Measurements from ENCODE around the gene E2F2. TPM values are rescaled to one million over a fixed set of nuclear protein-coding genes. Genes with fewer than 3 reads are reported as not detected.

E2F2 gene
- total and polyA plus RNA-seq, 2 experiments from 2014 or later = 0.78 to 3.4 TPM

DNA sequence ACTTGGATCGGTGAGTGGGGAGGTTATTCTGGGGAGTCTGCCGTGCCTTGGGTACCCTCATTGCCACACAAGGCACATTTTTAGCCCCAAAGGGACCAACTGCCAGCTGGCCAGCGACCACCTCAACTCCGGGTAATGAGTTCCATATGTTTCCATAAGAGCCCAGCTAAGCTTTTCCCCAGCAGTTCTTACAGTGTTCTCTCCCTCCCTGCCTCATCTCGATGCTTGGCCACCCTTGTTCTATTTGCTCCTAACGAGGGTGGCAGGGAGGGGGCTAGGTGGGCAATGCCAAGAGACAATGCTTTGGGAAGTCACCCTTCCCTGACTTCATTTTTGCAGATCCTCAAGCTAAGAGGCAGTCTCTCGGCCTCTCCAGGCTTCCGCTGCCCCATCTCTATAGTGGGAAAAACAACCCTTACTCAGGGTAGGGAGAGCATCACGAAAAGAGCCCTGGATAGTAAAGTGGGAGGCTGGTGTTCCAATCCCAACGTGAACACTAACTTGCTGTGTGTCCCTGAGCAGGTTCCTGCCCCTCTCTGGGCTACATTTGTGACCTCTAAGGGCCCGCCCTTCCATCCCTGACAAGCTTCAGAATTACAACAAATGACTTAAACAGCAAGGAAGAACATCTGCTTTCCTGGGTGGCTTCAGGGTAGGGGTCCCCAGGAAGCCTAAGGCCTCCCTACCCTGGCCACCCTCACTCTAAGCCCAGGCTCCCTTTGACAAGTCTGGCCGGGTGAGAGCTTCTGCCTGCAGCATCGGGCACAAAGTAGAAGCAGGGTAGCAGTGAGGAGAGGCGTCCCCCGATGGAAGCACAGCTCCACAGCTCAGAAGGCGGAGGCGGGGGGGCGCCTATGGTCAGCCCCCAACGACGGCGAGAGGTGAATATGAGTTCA, 22.4 kb upstream of the E2F2 start (continued):
- TF ChIP-seq, protein P1, sequence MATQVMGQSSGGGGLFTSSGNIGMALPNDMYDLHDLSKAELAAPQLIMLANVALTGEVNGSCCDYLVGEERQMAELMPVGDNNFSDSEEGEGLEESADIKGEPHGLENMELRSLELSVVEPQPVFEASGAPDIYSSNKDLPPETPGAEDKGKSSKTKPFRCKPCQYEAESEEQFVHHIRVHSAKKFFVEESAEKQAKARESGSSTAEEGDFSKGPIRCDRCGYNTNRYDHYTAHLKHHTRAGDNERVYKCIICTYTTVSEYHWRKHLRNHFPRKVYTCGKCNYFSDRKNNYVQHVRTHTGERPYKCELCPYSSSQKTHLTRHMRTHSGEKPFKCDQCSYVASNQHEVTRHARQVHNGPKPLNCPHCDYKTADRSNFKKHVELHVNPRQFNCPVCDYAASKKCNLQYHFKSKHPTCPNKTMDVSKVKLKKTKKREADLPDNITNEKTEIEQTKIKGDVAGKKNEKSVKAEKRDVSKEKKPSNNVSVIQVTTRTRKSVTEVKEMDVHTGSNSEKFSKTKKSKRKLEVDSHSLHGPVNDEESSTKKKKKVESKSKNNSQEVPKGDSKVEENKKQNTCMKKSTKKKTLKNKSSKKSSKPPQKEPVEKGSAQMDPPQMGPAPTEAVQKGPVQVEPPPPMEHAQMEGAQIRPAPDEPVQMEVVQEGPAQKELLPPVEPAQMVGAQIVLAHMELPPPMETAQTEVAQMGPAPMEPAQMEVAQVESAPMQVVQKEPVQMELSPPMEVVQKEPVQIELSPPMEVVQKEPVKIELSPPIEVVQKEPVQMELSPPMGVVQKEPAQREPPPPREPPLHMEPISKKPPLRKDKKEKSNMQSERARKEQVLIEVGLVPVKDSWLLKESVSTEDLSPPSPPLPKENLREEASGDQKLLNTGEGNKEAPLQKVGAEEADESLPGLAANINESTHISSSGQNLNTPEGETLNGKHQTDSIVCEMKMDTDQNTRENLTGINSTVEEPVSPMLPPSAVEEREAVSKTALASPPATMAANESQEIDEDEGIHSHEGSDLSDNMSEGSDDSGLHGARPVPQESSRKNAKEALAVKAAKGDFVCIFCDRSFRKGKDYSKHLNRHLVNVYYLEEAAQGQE (IDR thresholded peaks at IDR 0.05; ENCODE audit: unreplicated experiment) = no peak
- TF ChIP-seq POLR2AphosphoS5 (IDR thresholded peaks at IDR 0.05; ENCODE audit: low read depth) = no peak
- TF ChIP-seq EZH2 (IDR thresholded peaks at IDR 0.05; ENCODE audit: low read depth, unreplicated experiment) = no peak

GRCh38 chr1:23551849-23552248, 20.8 kb upstream of the E2F2 start:
- H3K9me3 Mint-ChIP-seq = no peaks in the 10 kb centered on the region; the same call in 2 of the 3 replicates
- H3K4me1 ChIP-seq (ENCODE audit: insufficient read depth) = peaks cover 17% of the 10 kb centered on the region
- no peak overlapping the region for H3K4me2 ChIP-seq
- peaks cover 6% of the 10 kb centered on the region for H3K36me3 Mint-ChIP-seq (ENCODE audit: low read depth)
- peaks cover 15% of the 10 kb centered on the region for H3K27me3 ChIP-seq (ENCODE audit: insufficient read depth)
- H3F3A ChIP-seq (replicated peaks; ENCODE audit: low read depth) = peaks cover 20% of the 10 kb centered on the region
- H3K79me2 ChIP-seq (replicated peaks; ENCODE audit: insufficient read depth) = no peaks in the 10 kb centered on the region
- no peak overlapping the region for H3K27ac Mint-ChIP-seq
- H3K27ac ChIP-seq (ENCODE audit: low read depth) = no peak overlapping the region
- H3K36me3 ChIP-seq (ENCODE audit: insufficient read depth) = no peaks in the 10 kb centered on the region
- no peak overlapping the region for H3K4me3 ChIP-seq
- H2AFZ ChIP-seq = no peak overlapping the region
- H4K20me1 ChIP-seq (replicated peaks; ENCODE audit: insufficient read depth) = no peaks in the 10 kb centered on the region
- ATAC-seq (no peak), DNase-seq (ENCODE audit: low spot score) (no peak)
- peaks cover 29% of the 10 kb centered on the region for H3K27me3 Mint-ChIP-seq (ENCODE audit: insufficient read depth, low read depth, poor library complexity)
- no peaks in the 10 kb centered on the region for H3K9me2 ChIP-seq (ENCODE audit: insufficient read depth)
- no peak overlapping the region for H3K4me3 Mint-ChIP-seq
- peaks cover 56% of the 10 kb centered on the region for H3K4me1 Mint-ChIP-seq
- TF ChIP-seq, protein P2, sequence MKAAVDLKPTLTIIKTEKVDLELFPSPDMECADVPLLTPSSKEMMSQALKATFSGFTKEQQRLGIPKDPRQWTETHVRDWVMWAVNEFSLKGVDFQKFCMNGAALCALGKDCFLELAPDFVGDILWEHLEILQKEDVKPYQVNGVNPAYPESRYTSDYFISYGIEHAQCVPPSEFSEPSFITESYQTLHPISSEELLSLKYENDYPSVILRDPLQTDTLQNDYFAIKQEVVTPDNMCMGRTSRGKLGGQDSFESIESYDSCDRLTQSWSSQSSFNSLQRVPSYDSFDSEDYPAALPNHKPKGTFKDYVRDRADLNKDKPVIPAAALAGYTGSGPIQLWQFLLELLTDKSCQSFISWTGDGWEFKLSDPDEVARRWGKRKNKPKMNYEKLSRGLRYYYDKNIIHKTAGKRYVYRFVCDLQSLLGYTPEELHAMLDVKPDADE (IDR thresholded peaks at IDR 0.05) = no peak
- TF ChIP-seq JUNB (IDR thresholded peaks at IDR 0.05; ENCODE audit: unreplicated experiment) (no peak), STAT1 (IDR thresholded peaks at IDR 0.05; ENCODE audit: unreplicated experiment) (no peak), CTCF (conservative IDR thresholded peaks at IDR 0.05; ENCODE audit: low read depth in 2 of 2) (no peak), EZH2 (IDR thresholded peaks at IDR 0.05; ENCODE audit: low read depth, unreplicated experiment) (no peak), CREB1 (CRISPR knock-in tag; IDR thresholded peaks at IDR 0.05; ENCODE audit: low read depth) (no peak)
- TF ChIP-seq, protein P1 (IDR thresholded peaks at IDR 0.05; ENCODE audit: unreplicated experiment) = no peak

Data from GM23338 (cell line).